ENCODE measurements around the gene ELFN2.

DNA sequence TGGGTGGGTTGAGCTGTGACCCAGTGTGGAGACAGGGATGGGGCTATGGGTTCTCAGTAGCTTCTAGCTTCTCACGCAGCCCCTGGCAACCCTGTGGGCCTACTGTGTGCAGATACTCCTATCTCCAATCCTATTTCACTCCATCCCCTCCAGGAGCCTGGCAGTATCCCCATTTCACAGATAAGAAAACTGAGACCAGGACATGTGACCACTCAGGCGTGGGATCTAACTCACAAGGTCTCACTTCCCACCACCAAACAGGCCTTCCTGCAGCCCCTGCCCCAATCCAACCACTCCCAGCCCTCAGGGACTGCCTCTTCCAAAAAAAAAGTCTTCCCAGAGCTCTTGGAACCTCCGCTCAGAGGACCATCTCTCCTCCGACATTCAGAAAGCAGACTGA is 15.6 kb downstream of the ELFN2 start:
- TF ChIP-seq, protein P1, sequence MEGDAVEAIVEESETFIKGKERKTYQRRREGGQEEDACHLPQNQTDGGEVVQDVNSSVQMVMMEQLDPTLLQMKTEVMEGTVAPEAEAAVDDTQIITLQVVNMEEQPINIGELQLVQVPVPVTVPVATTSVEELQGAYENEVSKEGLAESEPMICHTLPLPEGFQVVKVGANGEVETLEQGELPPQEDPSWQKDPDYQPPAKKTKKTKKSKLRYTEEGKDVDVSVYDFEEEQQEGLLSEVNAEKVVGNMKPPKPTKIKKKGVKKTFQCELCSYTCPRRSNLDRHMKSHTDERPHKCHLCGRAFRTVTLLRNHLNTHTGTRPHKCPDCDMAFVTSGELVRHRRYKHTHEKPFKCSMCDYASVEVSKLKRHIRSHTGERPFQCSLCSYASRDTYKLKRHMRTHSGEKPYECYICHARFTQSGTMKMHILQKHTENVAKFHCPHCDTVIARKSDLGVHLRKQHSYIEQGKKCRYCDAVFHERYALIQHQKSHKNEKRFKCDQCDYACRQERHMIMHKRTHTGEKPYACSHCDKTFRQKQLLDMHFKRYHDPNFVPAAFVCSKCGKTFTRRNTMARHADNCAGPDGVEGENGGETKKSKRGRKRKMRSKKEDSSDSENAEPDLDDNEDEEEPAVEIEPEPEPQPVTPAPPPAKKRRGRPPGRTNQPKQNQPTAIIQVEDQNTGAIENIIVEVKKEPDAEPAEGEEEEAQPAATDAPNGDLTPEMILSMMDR (IDR thresholded peaks at IDR 0.05): no peak
- no peak for TF ChIP-seq EP300 (IDR thresholded peaks at IDR 0.05)
- TF ChIP-seq POLR2A (IDR thresholded peaks at IDR 0.05): no peak
